Activated CD4-positive, alpha-beta T cell treated with anti-CD3 and anti-CD28 coated beads, Interleukin-2, amount 50 U/mL, for 4 hours (primary cell): Measurements from ENCODE around the gene LRRC66.

Experiments used
- DNase-seq, 2 experiments: peaks; one replicate each; pipeline ENCODE4 v3.0.0-alpha.2; 2020

Gene LRRC66, protein sequence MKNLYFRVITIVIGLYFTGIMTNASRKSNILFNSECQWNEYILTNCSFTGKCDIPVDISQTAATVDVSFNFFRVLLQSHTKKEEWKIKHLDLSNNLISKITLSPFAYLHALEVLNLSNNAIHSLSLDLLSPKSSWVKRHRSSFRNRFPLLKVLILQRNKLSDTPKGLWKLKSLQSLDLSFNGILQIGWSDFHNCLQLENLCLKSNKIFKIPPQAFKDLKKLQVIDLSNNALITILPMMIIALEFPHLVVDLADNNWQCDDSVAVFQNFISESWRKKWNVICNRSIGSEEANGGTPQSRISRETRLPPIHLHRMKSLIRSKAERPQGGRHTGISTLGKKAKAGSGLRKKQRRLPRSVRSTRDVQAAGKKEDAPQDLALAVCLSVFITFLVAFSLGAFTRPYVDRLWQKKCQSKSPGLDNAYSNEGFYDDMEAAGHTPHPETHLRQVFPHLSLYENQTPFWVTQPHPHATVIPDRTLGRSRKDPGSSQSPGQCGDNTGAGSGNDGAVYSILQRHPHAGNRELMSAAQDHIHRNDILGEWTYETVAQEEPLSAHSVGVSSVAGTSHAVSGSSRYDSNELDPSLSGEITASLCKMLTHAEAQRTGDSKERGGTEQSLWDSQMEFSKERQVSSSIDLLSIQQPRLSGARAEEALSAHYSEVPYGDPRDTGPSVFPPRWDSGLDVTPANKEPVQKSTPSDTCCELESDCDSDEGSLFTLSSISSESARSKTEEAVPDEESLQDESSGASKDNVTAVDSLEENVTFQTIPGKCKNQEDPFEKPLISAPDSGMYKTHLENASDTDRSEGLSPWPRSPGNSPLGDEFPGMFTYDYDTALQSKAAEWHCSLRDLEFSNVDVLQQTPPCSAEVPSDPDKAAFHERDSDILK

GRCh38 chr4:52019936-52020657, at the start of gene LRRC66:
TSS of gene LRRC66 (minus strand) at chr4:52020363. CDS start at chr4:52017613, 2,750 bp downstream.
- no peak for DNase-seq

DNA sequence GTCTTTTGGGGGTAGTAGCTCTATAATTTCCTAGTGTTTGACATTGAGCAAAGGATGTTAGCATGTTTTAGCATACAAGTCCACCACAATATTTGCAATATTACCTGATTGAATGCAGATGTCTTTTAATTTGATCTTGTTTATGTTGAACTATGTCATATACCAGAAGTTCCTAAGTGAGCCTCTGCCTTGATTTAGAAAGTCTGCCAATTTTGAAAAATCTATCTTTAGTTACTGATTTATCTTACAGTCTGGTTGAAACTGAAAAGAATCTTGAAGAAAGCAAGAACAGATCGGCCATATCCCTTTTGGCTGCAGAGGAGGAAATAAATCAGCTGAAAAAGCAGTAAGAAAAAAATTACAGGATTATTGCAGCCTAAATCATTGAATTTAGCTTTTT, 49.4 kb upstream of the LRRC66 start:
- DNase-seq: no peak

DNA sequence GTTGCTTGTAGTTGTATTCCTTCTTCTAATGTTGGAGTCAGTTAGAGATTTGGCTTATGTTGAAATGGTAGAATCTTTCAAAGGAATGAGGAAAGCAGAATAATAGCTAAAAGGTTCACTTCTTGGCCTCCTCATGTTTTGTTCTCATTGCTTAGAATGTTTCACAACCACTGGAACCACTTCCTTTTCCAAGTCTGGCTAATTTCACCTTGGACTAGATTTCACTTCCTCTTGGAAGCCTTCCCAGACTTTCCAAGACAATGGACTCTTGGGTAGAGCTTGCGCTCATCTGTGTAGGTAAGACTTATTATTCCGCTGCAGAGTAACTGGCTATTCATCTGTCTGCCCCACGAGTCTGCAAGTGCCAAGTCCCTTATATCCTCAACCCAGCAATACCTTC, 39.2 kb upstream of the LRRC66 start:
- no peak for DNase-seq

DNA sequence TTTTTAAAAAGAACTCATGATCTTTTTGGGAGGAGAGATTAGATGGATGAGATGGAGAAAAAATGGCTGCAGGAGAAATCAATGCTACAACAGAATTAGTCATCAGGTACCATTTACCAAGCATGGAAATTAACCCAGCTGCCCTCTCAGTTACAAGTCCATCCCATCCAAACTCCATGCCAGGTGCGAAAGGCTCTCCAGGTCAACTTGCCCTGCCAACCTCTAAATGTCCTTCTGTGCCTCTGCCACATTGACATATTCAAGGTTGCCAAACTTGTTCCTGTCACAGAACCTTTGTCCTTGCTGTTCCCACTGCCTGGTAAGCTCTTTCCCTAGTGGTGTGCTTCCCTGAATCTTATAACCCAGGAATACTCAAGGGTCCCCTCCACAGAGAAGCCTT, 38.1 kb upstream of the LRRC66 start:
- DNase-seq: no peak

DNA sequence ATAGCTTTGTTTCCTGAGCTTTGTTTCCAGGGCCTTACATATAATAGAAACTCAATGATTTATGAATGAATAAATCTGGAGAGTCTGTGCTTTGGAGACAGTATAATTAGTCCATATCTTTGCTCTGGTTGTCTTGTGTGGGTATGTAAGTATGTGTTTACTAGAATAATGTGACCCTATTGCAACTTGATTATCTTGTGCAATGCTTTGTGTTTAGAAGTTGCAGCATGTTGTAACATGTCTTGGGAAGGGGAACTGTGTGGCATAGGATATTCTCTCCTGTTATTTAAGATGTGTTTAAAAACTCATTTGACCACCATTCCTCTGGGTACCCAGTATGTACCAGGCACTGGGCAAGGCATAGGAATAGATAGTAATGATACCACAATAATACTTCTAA, 37.0 kb upstream of the LRRC66 start:
- DNase-seq: no peak

- no peak for DNase-seq
Measured at GRCh38 chr4:52054254-52054653, 34.1 kb upstream of the LRRC66 start.

DNA sequence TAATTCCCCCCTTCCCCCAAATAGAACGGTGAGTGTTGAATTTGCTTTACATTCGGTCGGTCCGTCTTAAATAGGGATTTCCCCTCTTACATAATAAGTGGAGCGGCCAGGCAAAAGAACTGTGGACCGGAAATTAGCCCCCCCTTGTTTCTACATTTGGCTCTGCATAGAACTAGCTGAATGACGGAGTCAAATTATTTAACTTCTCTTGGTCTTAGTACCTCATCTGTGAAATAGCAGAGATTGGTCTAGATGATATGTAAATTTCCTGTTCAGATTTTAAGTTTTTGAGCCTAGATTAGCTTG, 32.3 kb upstream of the LRRC66 start:
- no peak for DNase-seq

- DNase-seq: no peak
Measured at GRCh38 chr4:52051615-52052474, 31.7 kb upstream of the LRRC66 start.

DNA sequence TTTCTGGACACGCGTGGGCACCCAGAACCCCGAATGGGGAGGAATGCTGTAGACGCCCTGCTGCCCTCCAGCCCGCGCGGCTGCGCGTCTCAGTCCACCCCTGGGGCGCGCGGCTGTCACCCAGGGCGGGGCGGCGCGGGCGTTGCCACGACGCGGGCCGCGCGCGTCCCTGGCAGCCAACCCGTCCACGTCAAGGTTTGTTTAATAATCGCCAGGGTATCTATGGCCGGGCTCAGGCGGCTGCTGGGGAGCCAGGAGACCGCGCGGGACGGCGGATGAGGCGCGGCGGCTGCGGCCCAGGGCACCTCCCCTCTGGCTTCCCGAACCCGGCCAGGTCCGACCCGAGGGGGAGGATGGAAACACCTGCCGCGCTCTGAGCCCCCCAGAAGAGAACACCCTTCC, 31.1 kb upstream of the LRRC66 start, which contains the start of gene SPATA18:
Gene SPATA18, plus strand, starts transcription at position 92 of the 402 bp plus-strand sequence. CDS start 401 bp downstream, outside the sequence.
- no peak for DNase-seq

DNA sequence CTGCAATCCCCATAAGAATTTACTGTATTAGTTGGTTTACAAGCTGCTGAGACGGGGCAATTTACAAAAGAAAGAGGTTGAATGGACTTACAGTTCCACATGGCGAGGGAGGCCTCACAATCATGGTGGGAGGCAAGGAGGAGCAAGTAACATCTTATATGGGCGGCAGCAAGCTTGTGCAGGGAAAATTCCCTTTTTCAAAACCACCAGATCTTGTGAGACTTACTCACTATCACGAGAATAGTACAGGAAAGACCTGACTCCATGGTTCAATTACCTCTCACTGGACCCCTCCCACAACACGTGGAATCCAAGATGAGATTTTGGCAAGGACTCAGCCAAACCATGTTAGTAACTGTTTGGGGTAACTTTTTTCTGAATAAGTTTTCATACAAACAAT, 29.1 kb upstream of the LRRC66 start:
- no peak for DNase-seq

DNA sequence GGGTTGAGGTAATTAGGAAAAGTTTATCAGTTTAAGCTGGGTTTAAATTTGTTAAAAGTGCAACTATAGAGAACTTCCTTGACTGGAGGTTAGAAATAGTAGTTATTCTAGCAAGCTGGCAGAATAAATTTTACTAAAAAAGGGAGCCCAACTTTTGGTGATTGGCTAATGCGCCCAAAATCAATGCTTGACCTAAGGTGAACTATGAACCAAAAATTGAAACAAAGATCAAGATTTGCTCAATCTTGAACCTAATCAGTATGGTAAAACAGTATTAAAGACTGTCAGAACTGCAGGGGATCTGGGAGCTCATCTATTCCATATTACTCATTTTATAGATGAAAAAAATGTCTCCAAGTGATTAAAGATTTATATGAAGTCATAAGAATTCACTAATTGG, 24.9 kb upstream of the LRRC66 start:
- no peak for DNase-seq

DNA sequence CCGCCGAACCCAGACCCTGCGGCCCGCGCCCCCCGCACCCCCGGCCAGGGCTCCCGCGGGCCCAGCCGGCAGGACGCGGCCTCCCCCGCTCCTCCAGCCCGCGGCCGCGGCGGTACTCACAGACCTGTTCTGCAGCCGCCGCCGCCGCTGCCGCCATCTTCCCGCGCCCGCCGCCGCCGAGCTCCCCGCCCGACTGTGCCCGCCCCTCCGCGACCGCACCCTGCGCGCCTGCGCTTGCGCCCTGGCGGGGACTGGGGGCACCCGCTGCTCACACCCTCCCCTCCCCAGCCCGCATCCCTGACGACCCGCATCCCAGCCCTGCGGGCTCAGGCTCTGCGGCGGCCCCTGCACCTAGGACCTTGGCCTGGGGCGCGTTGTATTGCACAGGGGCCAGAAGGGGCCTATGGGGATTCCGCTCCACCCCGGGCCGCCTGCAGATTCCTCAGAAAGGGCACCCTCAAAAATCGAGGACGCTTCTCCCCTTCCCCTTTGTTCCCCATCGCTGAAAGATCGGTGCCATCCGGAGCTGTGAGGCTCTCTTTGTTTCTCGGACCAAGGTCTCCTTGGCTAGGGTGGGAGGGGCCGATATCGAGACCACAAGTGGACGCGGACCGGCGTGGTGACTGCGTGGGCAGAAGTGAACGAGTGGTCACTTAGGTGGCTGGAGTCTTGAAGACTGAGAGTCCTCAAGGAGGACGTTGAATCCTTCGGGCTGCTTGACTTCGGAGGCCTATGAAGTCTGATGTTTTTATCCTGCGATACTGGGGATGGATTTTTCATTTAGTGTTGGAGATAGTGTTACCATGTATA, 18.1 kb upstream of the LRRC66 start, which contains the start of gene SGCB:
Gene SGCB, minus strand, starts transcription at position 197 of the 810 bp plus-strand sequence. Its CDS starts 40 bp downstream, at position 157.
- DNase-seq: peak; percentile 56 to 57

GRCh38 chr4:52037689-52038102, 17.5 kb upstream of the LRRC66 start:
- no peak for DNase-seq

DNA sequence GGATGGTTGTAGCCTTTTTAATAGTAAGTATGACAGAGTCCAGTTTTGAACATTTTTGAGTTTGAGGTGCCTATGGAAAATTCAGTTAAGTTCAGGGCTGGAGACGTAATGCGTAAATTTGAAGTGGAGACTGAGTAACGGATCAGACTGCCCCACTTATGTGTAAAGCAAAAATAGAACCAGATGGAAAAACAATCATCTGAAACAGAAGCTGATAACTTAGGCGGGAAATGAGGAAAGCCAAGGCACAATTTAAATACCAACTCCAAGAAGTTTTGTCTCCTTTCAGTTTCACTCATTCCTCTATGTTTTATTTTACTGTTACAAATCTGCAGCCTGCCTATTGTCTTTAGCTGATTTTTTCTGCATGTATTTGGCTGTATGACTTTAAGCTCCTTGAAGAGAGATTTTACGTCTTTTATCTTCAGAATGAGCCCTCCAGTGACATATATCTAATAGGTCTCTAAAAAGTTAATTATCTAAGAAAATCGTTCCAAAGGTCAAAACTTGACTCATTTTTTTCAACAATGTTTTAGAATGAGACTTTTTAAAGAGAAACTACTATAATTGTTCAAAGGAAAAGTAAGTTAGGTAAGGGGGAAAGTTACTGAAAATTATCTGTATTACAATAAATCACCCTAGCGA, 16.8 kb upstream of the LRRC66 start:
- no peak for DNase-seq

- no peak for DNase-seq
Measured at GRCh38 chr4:52035190-52035589, 15.0 kb upstream of the LRRC66 start.

- DNase-seq: no peak
Measured at GRCh38 chr4:52032005-52032404, 11.8 kb upstream of the LRRC66 start.

- no peak for DNase-seq
Measured at GRCh38 chr4:52028970-52029369, 8.8 kb upstream of the LRRC66 start.

DNA sequence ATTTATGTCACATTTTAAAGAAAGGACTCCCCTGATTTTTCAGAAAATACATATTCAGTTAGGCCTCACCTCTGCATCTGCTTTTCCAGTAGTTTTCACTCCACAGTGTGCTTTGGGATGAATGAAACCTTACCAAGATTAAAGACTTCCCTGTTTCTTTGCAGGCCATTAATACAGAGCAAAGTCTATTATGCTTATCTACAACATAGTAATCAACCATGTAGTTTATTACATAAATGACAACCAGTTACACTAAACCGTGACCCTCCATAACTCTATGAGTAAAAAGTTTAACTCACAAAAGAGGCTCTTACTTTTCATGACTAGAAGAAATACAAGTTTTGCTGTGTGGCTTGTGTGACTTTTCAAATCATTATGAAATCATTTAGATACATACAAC, 2.3 kb downstream of the LRRC66 start:
- no peak for DNase-seq

DNA sequence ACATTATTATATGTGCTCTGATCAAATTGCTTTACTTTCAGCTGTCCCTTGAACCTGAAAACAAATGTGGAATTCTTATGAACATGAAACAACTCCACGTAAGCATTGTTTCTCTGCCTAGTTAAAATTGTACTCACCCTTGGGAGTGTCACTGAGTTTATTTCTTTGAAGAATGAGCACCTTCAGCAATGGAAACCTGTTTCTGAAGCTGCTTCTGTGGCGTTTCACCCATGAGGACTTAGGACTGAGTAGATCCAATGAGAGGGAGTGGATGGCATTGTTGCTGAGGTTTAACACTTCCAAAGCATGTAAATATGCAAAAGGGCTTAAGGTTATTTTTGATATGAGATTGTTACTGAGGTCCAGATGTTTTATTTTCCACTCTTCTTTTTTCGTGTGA, 3.2 kb downstream of the LRRC66 start:
- DNase-seq: no peak

DNA sequence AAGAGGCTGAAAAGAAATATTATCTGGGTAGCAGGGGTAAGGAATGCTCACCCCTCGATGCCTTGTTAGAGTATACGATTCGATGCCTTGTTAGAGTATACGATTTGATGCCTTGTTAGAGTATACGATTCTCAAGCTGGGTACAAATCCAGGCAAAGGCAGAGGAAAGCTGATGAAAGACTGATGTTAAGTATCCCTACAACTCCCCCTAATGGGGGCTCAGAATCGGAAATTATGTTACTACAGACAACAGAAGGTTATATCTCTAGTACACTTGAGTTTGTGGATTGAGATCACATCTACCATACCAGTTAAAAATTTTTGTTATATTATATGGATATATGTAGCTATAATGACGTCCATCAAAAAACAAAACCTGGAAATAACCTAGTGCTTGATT, 4.8 kb downstream of the LRRC66 start:
- no peak for DNase-seq

GRCh38 chr4:52014903-52015302, 5.3 kb downstream of the LRRC66 start:
- no peak for DNase-seq
